A549 (cell line): Measurements from ENCODE around the gene CCL2. TPM values are rescaled to one million over a fixed set of nuclear protein-coding genes. Genes with fewer than 3 reads are reported as not detected.

ENCODE experiments used
- polyA plus RNA-seq, 4 experiments: library from polyadenylated mRNA; depleted of rRNA in 3 of 4; stranded (reverse); fragments of >200 nt; fragmentation: RNase III in 1 of 4; extraction: RNeasy Plus Mini Kit Qiagen cat#74134 plus additional on column Dnase treatment in 1 of 4; gene quantifications; 2 replicates in 3 of 4; 3 replicates in 1 of 4; pipeline ENCODE4 v1.2.3, GENCODE V29; 2011 to 2017

Gene CCL2
- polyA plus RNA-seq, 2 of the 4 experiments (the other 2 are of a cell fraction): 17.6 to 144 TPM

Other genes with a start within 250 kb of the CCL2 start
- gene CCL7, start 14.9 kb downstream of the CCL2 start, polyA plus RNA-seq (2011; rRNA removed): not detected in 2 replicates
- gene CCL7, start 14.9 kb downstream of the CCL2 start, polyA plus RNA-seq (2017; fragmentation: RNase III; extraction: RNeasy Plus Mini Kit Qiagen cat#74134 plus additional on column Dnase treatment): 0.13 to 0.17 TPM in 2 of 3 replicates, not detected in the other
- gene CCL11, start 30.5 kb downstream of the CCL2 start, polyA plus RNA-seq (2011; rRNA removed): not detected in 2 replicates
- gene CCL11, start 30.5 kb downstream of the CCL2 start, polyA plus RNA-seq (2017; fragmentation: RNase III; extraction: RNeasy Plus Mini Kit Qiagen cat#74134 plus additional on column Dnase treatment): not detected in 3 replicates
- not detected in 2 replicates for gene CCL8, start 64.2 kb downstream of the CCL2 start, polyA plus RNA-seq (2011; rRNA removed)
- not detected in 3 replicates for gene CCL8, start 64.2 kb downstream of the CCL2 start, polyA plus RNA-seq (2017; fragmentation: RNase III; extraction: RNeasy Plus Mini Kit Qiagen cat#74134 plus additional on column Dnase treatment)
- not detected in 2 replicates for gene CCL13, start 101.2 kb downstream of the CCL2 start, polyA plus RNA-seq (2011; rRNA removed)
- gene CCL13, start 101.2 kb downstream of the CCL2 start, polyA plus RNA-seq (2017; fragmentation: RNase III; extraction: RNeasy Plus Mini Kit Qiagen cat#74134 plus additional on column Dnase treatment): not detected in 3 replicates
- not detected in 2 replicates for gene CCL1, start 107.9 kb downstream of the CCL2 start, polyA plus RNA-seq (2011; rRNA removed)
- gene CCL1, start 107.9 kb downstream of the CCL2 start, polyA plus RNA-seq (2017; fragmentation: RNase III; extraction: RNeasy Plus Mini Kit Qiagen cat#74134 plus additional on column Dnase treatment): not detected in 3 replicates